PC-9 (cell line): ENCODE results near the gene ESYT1. TPM values are rescaled to one million over a fixed set of nuclear protein-coding genes. Genes with fewer than 3 reads are reported as not detected.

ENCODE experiments used
- BruUV-seq: library from RNA; stranded (reverse); fragments of 400-500 nt; replicated peaks from 2 replicates; lab custom pipeline; 2021; lab: Mats Ljungman, UMichigan
- CTCF ChIA-PET: fragments of 300-600 bp; sonication (Branson Sonifier 250); formaldehyde crosslinking; loops from one replicate; lab custom pipeline; 2022; ENCODE audit warnings: antibody characterized with exemption; lab: Charles Lee
- POLR2A ChIA-PET: fragments of 300-600 bp; sonication (Branson Sonifier 250); formaldehyde crosslinking; loops from one replicate; lab custom pipeline; 2022; ENCODE audit warnings: antibody characterized with exemption; ENCODE audit not compliant: unreplicated experiment; lab: Charles Lee
- DNase-seq, 2 experiments: peaks; one replicate each; pipeline versions ENCODE4 v3.0.0 to v3.0.0-alpha.2; 2015 to 2022; ENCODE audit warnings: mixed read lengths in 1 of 2
- H2AFZ ChIP-seq: fragments of 200-600 bp; sonication (generic); 2 replicates; pipeline ENCODE4 v1.8.1; 2017; ENCODE audit warnings: antibody characterized with exemption
- H3F3A ChIP-seq: fragments of 200-600 bp; sonication (generic); 2 replicates; pipeline ENCODE4 v1.8.1; 2017; ENCODE audit warnings: antibody characterized with exemption, mild to moderate bottlenecking, low read depth; ENCODE audit not compliant: insufficient read depth
- H3K27ac ChIP-seq: fragments of 200-600 bp; sonication (generic); 2 replicates; pipeline ENCODE4 v1.6.1; 2016; ENCODE audit warnings: mixed run types
- H3K27me3 ChIP-seq: fragments of 200-600 bp; sonication (generic); 2 replicates; pipeline ENCODE4 v1.6.1; 2016; ENCODE audit warnings: low read depth, mixed run types; ENCODE audit not compliant: insufficient read depth
- H3K36me3 ChIP-seq: fragments of 200-600 bp; sonication (generic); 2 replicates; pipeline ENCODE4 v1.6.1; 2016; ENCODE audit warnings: low read depth, mixed run types
- H3K4me1 ChIP-seq: fragments of 200-600 bp; sonication (generic); replicated peaks from 2 replicates; pipeline ENCODE4 v1.6.1; 2016; ENCODE audit warnings: mixed run types; ENCODE audit not compliant: insufficient read depth
- H3K4me2 ChIP-seq: fragments of 200-600 bp; sonication (generic); 2 replicates; pipeline ENCODE4 v1.6.1; 2017; ENCODE audit warnings: mixed run types
- H3K4me3 ChIP-seq: fragments of 200-600 bp; sonication (generic); 2 replicates; pipeline ENCODE4 v1.6.1; 2016; ENCODE audit warnings: mixed run types
- H3K79me2 ChIP-seq: fragments of 200-600 bp; sonication (generic); 2 replicates; pipeline ENCODE4 v1.6.1; 2017; ENCODE audit warnings: low read depth, mixed run types
- H3K9me2 ChIP-seq: fragments of 200-600 bp; sonication (generic); 2 replicates; pipeline ENCODE4 v1.8.1; 2017; ENCODE audit warnings: mild to moderate bottlenecking; ENCODE audit not compliant: insufficient read depth
- H3K9me3 ChIP-seq: fragments of 200-600 bp; sonication (generic); 2 replicates; pipeline ENCODE4 v1.8.1; 2016; ENCODE audit warnings: low read depth; ENCODE audit not compliant: insufficient read depth
- H4K20me1 ChIP-seq: fragments of 200-600 bp; sonication (generic); 2 replicates; pipeline ENCODE4 v1.8.1; 2017; ENCODE audit not compliant: insufficient read depth
- EZH2 ChIP-seq: fragments of 200-600 bp; sonication (generic); IDR thresholded peaks from 2 replicates; pipeline ENCODE4 v1.8.0; 2017; ENCODE audit warnings: antibody characterized with exemption, low read depth
- intact Hi-C: fragments of 100-400 bp; cut with micrococcal nuclease; formaldehyde crosslinking; loops from one replicate; pipeline ENCODE4 v1.10.0; 2022; ENCODE audit not compliant: unreplicated experiment
- total RNA-seq: library from RNA; stranded (reverse); gene quantifications from 2 replicates; pipeline ENCODE4 v1.2.3, GENCODE V29; 2021
- TF ChIP-seq, protein P1 (sequence below): fragments of 200-600 bp; sonication (generic); conservative IDR thresholded peaks from 2 replicates; pipeline ENCODE4 v1.6.1; 2017; ENCODE audit warnings: mixed run types, antibody characterized with exemption, mild to moderate bottlenecking, moderate library complexity

The ESYT1 gene
- total RNA-seq, 1 experiment from 2014 or later: 46.1 TPM

DNA sequence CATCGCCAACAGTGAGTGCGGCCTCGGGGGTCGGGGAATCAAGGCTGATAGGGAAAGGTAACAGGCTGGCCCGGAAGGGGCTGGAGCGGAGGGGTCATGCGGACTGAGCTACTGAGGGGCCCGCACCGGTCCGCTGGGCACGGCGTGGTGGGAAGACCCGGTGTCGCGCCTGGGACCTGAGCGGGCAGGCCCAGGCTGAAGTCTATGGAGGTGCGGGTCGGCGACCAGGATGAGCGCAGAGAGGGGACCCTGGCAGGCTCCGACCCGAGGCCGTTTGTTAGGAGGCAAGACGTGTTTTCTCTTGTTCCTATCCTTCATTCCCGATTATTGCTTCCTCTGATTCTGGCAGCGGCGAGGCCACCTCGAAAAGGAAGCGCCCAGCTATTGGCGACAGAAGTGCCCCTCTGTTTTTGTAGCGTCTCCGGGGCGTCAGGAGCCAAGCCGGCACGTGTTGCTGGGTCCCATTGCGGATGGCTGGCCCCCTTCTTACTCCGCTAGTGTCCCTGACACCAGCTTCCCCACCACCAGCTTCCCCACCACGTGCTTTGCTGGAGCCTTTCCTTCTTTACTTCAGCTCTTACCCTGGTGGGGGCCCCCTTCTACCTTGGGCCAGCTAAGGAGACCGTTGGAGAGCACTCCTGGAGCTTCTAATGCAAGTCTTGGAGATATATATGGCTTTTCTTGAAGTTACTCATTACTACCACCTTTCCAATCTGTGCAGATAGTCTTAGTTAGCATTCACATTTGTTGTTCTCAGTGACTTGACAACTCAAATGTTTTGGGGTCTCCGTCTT lies 23.1 kb upstream of the ESYT1 start:
- peaks cover 43% of the 10 kb centered on the region for H3K79me2 ChIP-seq
- H3K9me2 ChIP-seq: no peaks in the 10 kb centered on the region
- H3F3A ChIP-seq: peaks cover 71% of the 10 kb centered on the region
- no peak for DNase-seq
- TF ChIP-seq, protein P1, sequence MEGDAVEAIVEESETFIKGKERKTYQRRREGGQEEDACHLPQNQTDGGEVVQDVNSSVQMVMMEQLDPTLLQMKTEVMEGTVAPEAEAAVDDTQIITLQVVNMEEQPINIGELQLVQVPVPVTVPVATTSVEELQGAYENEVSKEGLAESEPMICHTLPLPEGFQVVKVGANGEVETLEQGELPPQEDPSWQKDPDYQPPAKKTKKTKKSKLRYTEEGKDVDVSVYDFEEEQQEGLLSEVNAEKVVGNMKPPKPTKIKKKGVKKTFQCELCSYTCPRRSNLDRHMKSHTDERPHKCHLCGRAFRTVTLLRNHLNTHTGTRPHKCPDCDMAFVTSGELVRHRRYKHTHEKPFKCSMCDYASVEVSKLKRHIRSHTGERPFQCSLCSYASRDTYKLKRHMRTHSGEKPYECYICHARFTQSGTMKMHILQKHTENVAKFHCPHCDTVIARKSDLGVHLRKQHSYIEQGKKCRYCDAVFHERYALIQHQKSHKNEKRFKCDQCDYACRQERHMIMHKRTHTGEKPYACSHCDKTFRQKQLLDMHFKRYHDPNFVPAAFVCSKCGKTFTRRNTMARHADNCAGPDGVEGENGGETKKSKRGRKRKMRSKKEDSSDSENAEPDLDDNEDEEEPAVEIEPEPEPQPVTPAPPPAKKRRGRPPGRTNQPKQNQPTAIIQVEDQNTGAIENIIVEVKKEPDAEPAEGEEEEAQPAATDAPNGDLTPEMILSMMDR: no peak
- TF ChIP-seq EZH2: no peak
- ChIA-PET CTCF (interaction anchor here (0.6 to 2.3 kb wide), 4 partner anchors 13 to 1108 kb away, joined by 3 to 13 read pairs (median 10); partner anchors contain the start of genes SMARCC2 and ZC3H10), POLR2A (no interaction called here)
- H3K36me3 ChIP-seq: peaks cover 33% of the 10 kb centered on the region
- H3K4me3 ChIP-seq: peak overlapping the region; percentile 97
- peak overlapping the region; percentile 96 for H3K4me2 ChIP-seq
- H3K9me3 ChIP-seq: no peaks in the 10 kb centered on the region
- H2AFZ ChIP-seq: peak overlapping the region; percentile 93
- H3K4me1 ChIP-seq: peaks cover 25% of the 10 kb centered on the region
- no TSS peak for BruUV-seq
- peaks cover 15% of the 10 kb centered on the region for H4K20me1 ChIP-seq
- H3K27ac ChIP-seq: peak overlapping the region; percentile 50
- no peaks in the 10 kb centered on the region for H3K27me3 ChIP-seq
- intact Hi-C loops: loop anchor here (1.0 to 2.0 kb wide), 4 partner anchors 13 to 344 kb away; partner anchors contain the start of genes SUOX, TIMELESS and ZC3H10

DNA sequence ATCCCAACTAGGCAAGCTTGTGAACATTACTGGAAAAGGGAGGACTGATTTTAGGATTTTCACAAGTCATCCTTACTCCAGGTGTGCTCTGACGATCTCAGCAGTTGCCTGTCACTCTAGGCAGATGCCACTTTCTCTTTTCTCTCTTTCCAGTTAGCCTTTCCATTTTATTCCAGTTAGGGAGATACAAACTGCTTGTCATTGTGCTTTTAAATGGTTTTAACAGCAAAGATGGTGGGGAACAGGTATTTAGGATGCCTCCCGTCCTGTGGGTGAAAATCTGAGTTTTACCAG lies 22.5 kb upstream of the ESYT1 start:
- Histone ChIP-seq H3K27me3 (no peaks in the 10 kb centered on the region), H3K79me2 (peaks cover 43% of the 10 kb centered on the region), H3K36me3 (peaks cover 37% of the 10 kb centered on the region), H3K4me3 (peak overlapping the region; percentile 97), H3K4me1 (peaks cover 25% of the 10 kb centered on the region), H3K9me3 (no peaks in the 10 kb centered on the region), H3K9me2 (no peaks in the 10 kb centered on the region), H4K20me1 (peaks cover 15% of the 10 kb centered on the region), H3K27ac (0 out of 2 replicates have a peak overlapping the region, but pooled peaks have one; percentile 50), H3F3A (peaks cover 76% of the 10 kb centered on the region), H2AFZ (no peak overlapping the region), H3K4me2 (peak overlapping the region; percentile 96)
- no peak for DNase-seq
- BruUV-seq: TSS peak; percentile 24
- no peak for TF ChIP-seq EZH2
- TF ChIP-seq, protein P1: no peak
- intact Hi-C loops: loop anchor here (2.0 kb wide), 1 partner anchor 109 kb away; the partner anchor contains the start of gene SUOX
- ChIA-PET CTCF (interaction anchor here (0.6 to 2.3 kb wide), 2 partner anchors 12 to 117 kb away, joined by 3 to 13 read pairs; partner anchors contain the start of gene ZC3H10), POLR2A (no interaction called here)

DNA sequence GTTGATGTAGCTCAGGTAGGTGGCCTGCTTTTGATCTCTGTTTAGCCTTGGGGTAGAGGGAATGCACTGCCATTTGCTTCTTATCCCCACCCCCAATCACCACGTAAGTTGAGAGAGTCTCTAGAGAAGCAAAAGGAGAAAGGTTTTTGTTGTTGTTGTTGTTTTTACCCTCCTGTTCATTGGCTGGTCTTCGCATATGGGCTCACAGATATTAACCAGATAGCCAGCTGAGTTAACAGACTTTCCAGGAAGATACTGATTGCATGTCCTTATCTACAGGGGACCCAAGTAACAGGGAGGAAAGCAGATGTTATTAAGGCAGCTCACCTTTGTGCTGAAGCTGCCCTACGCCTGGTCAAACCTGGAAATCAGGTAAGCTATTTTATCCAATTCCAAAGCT lies 20.8 kb upstream of the ESYT1 start:
- peaks cover 15% of the 10 kb centered on the region for H4K20me1 ChIP-seq
- H3K27ac ChIP-seq: no peak overlapping the region
- no peak overlapping the region for H3K4me2 ChIP-seq
- BruUV-seq: no TSS peak
- TF ChIP-seq, protein P1: no peak
- no peak for TF ChIP-seq EZH2
- no peaks in the 10 kb centered on the region for H3K9me3 ChIP-seq
- no peaks in the 10 kb centered on the region for H3K9me2 ChIP-seq
- peaks cover 43% of the 10 kb centered on the region for H3K79me2 ChIP-seq
- 0 out of 2 replicates have a peak overlapping the region, but pooled peaks have one; percentile 3 for H3K4me3 ChIP-seq
- no peak overlapping the region for H2AFZ ChIP-seq
- peaks cover 25% of the 10 kb centered on the region for H3K4me1 ChIP-seq
- peaks cover 46% of the 10 kb centered on the region for H3K36me3 ChIP-seq
- H3F3A ChIP-seq: peaks cover 77% of the 10 kb centered on the region
- intact Hi-C loops: loop anchor here (2.0 kb wide), 1 partner anchor 60 kb away; no protein-coding TSS in a partner anchor
- DNase-seq: no peak
- no peaks in the 10 kb centered on the region for H3K27me3 ChIP-seq
- POLR2A ChIA-PET: interaction anchor here (0.6 kb wide), 2 partner anchors 12 to 115 kb away, joined by 3 to 4 read pairs; no protein-coding TSS in a partner anchor
- CTCF ChIA-PET: interaction anchor here (0.5 kb wide), 1 partner anchor 188 kb away, joined by 4 read pairs; no protein-coding TSS in a partner anchor
